Hepatocyte (in vitro differentiated cells): Measurements from ENCODE around the gene MAOB.

ENCODE experiments used
- CTCF ChIP-seq: fragments of 200-600 bp; sonication (generic); IDR thresholded peaks from 2 replicates; pipeline ENCODE4 v1.5.1; 2016; ENCODE audit warnings: antibody characterized with exemption, mild to moderate bottlenecking; ENCODE audit not compliant: poor library complexity
- EZH2 ChIP-seq: fragments of 200-600 bp; sonication (generic); IDR thresholded peaks from 2 replicates; pipeline ENCODE4 v1.6.1; 2016; ENCODE audit warnings: antibody characterized with exemption, mild to moderate bottlenecking, borderline replicate concordance

GRCh38 chrX:43728002-43728401 lies 154.2 kb downstream of the MAOB start:
- no peak for TF ChIP-seq CTCF
- TF ChIP-seq EZH2 = no peak
